ENCODE results near the gene MPP2. TPM values are rescaled to one million over a fixed set of nuclear protein-coding genes. Genes with fewer than 3 reads are reported as not detected.

The MPP2 gene
- total and polyA plus RNA-seq, 4 donors = 12.1 to 43.4 (median 31.2) TPM

DNA sequence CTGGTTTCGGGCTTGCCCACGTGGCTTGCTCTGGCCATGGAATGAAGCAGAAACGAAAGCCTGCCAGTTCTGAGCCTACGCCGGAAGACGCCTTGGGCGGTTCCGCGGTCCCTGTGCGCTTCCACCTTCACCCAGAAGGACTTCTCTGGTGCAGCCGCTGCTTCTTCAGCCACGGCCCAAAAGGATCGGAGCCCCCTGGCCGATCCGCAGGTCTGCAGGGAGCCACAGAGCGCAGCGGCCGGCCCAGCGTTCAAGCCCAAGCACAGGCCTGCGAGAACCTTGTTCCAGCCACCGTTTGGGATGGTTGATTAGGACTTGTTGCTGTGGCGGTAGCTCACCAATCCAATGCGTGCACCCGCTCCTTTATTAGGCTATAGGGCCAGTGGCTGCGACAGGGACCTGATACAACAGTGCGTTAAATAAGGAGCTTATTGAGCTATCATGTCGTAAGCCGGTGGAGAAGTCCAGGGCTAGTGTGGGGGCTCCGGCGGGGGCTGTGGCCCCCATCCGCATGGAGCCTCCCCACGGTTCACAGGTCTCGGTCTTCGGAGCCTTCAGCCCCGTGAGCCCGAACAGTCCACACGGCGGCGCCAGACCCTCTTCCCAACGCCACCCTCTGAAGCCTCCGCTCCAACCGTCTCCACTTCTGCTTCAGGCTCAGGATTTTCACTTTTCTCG lies 10.2 kb upstream of the MPP2 start:
- Histone ChIP-seq H3K27me3 (ENCODE audit: control insufficient read depth, insufficient read depth, low read length) (peaks cover 31% of the 10 kb centered on the region), H3K36me3 (ENCODE audit: control insufficient read depth, insufficient read depth, low read length) (no peaks in the 10 kb centered on the region), H3K9me3 (ENCODE audit: control insufficient read depth, insufficient read depth, low read length) (no peaks in the 10 kb centered on the region), H3K4me3 (ENCODE audit: low read depth, low read length) (no peak overlapping the region), H3K27ac (ENCODE audit: low read depth, low read length) (no peak overlapping the region), H3K4me1 (ENCODE audit: control insufficient read depth, insufficient read depth, low read length) (peaks cover 11% of the 10 kb centered on the region)
- WGBS (ENCODE audit: insufficient coverage) = 17% methylated on average over 42 of the region's 43 CpGs
- peak in 2 of 6 donors; percentile 49 to 66 for DNase-seq (ENCODE audit: low read depth in 4 of 6, low spot score in 6 of 6)

DNA sequence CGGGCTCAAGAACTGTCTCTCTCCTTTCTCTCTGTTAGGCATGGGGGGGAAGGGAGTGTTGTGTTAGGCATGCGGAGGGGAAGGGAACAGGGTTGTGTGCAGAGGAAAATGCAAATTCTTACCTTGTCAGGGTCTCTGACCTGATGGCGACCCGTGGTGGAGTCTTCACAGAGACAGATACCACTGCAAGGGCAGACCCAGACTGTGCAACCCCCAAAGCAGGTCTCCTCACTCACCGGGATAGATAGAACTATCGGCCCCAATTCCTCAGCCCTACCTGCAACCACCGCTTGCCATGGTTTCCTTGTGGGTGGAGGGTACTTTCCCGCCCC lies 9.6 kb upstream of the MPP2 start:
- Histone ChIP-seq H3K9me3 (ENCODE audit: control insufficient read depth, insufficient read depth, low read length) (no peaks in the 10 kb centered on the region), H3K27ac (ENCODE audit: low read depth, low read length) (no peak overlapping the region), H3K4me1 (ENCODE audit: control insufficient read depth, insufficient read depth, low read length) (peaks cover 13% of the 10 kb centered on the region), H3K36me3 (ENCODE audit: control insufficient read depth, insufficient read depth, low read length) (no peaks in the 10 kb centered on the region), H3K4me3 (ENCODE audit: low read depth, low read length) (no peak overlapping the region), H3K27me3 (ENCODE audit: control insufficient read depth, insufficient read depth, low read length) (peaks cover 31% of the 10 kb centered on the region)
- no peak for DNase-seq (ENCODE audit: low read depth in 4 of 6, low spot score in 6 of 6)
- whole genome bisulfite sequencing (ENCODE audit: insufficient coverage) = 55% methylated on average over 5 of the region's 8 CpGs

DNA sequence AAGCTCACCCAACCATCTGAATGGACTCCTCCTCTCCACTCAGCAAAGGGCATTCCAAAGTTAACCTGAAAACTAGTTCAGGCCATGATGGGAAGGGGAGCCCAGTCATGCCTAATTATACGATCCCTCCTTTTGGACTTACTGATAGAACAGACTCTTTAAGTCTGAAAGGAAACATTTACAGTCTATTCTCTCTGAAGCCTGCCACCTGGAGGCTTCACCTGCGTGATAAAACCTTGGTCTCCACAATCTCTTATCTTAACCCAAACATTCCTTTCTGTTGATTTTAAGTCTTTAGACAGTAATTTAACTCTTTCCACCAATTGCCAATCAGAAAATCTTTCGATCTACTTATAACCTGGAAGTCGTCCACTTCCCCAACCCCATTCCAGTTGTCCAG lies 9.0 kb upstream of the MPP2 start:
- Histone ChIP-seq H3K27me3 (ENCODE audit: control insufficient read depth, insufficient read depth, low read length) (peaks cover 31% of the 10 kb centered on the region), H3K4me1 (ENCODE audit: control insufficient read depth, insufficient read depth, low read length) (peaks cover 13% of the 10 kb centered on the region), H3K36me3 (ENCODE audit: control insufficient read depth, insufficient read depth, low read length) (no peaks in the 10 kb centered on the region), H3K4me3 (ENCODE audit: low read depth, low read length) (no peak overlapping the region), H3K9me3 (ENCODE audit: control insufficient read depth, insufficient read depth, low read length) (no peaks in the 10 kb centered on the region), H3K27ac (ENCODE audit: low read depth, low read length) (no peak overlapping the region)
- 85% methylated on average over 4 of the region's 4 CpGs for WGBS (ENCODE audit: insufficient coverage)
- DNase-seq (ENCODE audit: low read depth in 4 of 6, low spot score in 6 of 6) = no peak

DNA sequence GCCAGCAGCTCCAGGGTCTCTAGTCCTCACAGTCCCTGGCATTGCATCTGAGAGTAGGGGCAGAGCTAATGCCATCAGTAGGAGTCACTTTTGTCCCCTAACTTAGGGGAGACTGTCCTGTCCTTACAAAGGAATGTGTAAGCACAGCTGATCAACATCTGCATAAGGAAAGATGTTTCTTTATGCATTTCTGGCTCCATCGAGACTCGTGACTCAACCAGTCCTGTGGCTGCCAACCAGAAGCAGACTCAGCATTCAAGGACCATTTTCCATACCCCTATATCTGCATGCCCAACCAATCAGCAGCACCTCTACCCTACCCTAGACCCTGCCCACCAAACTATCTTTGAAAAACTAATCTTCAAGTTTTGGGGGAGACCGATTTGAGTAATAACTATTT lies 8.2 kb upstream of the MPP2 start:
- H3K27me3 ChIP-seq (ENCODE audit: control insufficient read depth, insufficient read depth, low read length) = peaks cover 31% of the 10 kb centered on the region
- no peak overlapping the region for H3K27ac ChIP-seq (ENCODE audit: low read depth, low read length)
- H3K36me3 ChIP-seq (ENCODE audit: control insufficient read depth, insufficient read depth, low read length) = no peaks in the 10 kb centered on the region
- WGBS (ENCODE audit: insufficient coverage) = 84% methylated on average over 2 of the region's 3 CpGs
- no peak overlapping the region for H3K4me3 ChIP-seq (ENCODE audit: low read depth, low read length)
- DNase-seq (ENCODE audit: low read depth in 4 of 6, low spot score in 6 of 6) = no peak
- peaks cover 13% of the 10 kb centered on the region for H3K4me1 ChIP-seq (ENCODE audit: control insufficient read depth, insufficient read depth, low read length)
- no peaks in the 10 kb centered on the region for H3K9me3 ChIP-seq (ENCODE audit: control insufficient read depth, insufficient read depth, low read length)

DNA sequence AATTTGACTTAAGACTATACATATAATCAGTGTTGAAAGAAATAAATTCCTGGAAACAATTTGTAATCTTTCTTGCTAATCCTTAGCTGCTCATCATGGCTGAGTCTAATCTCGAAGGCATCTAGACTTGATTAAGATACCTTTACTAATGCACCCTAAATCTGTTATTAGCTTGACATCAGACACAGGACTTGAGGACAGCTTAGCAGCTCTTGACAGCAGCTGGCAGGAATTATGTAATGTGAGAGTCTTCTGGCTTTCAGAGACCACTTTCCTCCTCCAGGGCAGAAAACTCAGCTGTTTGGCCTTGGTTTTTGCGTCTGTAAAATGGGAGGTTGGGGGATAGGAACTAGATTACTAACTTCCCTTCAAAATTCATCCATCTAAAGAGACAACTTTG lies 7.1 kb upstream of the MPP2 start:
- DNase-seq (ENCODE audit: low read depth in 4 of 6, low spot score in 6 of 6) = no peak
- H3K36me3 ChIP-seq (ENCODE audit: control insufficient read depth, insufficient read depth, low read length) = no peaks in the 10 kb centered on the region
- peaks cover 13% of the 10 kb centered on the region for H3K4me1 ChIP-seq (ENCODE audit: control insufficient read depth, insufficient read depth, low read length)
- H3K27ac ChIP-seq (ENCODE audit: low read depth, low read length) = no peak overlapping the region
- H3K27me3 ChIP-seq (ENCODE audit: control insufficient read depth, insufficient read depth, low read length) = peaks cover 31% of the 10 kb centered on the region
- H3K4me3 ChIP-seq (ENCODE audit: low read depth, low read length) = no peak overlapping the region
- H3K9me3 ChIP-seq (ENCODE audit: control insufficient read depth, insufficient read depth, low read length) = no peaks in the 10 kb centered on the region
- WGBS (ENCODE audit: insufficient coverage) = no CpG with 5 or more reads among the region's 2 CpGs

DNA sequence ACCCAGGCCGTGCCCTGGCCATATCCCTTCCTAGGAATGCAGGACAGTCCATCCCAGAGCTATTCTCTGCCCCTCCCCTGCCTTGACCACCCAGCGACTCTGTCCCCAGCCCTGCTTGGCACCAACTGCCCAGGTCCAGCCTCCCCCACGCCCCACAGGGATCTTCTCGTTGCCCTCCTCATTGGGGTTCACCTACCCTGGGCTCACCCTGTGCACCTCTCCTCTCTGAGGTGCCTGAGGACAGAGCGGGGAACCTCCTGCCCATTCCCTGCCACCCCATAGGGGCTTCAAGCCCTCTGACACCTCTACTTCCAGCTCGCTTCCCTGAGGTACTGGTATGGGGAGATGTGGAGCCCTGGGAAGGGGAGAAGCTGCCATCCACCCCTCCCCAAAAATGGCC lies 6.2 kb upstream of the MPP2 start:
- Histone ChIP-seq H3K36me3 (ENCODE audit: control insufficient read depth, insufficient read depth, low read length) (no peaks in the 10 kb centered on the region), H3K4me1 (ENCODE audit: control insufficient read depth, insufficient read depth, low read length) (peaks cover 14% of the 10 kb centered on the region), H3K27ac (ENCODE audit: low read depth, low read length) (no peak overlapping the region), H3K9me3 (ENCODE audit: control insufficient read depth, insufficient read depth, low read length) (no peaks in the 10 kb centered on the region), H3K4me3 (ENCODE audit: low read depth, low read length) (no peak overlapping the region), H3K27me3 (ENCODE audit: control insufficient read depth, insufficient read depth, low read length) (peaks cover 25% of the 10 kb centered on the region)
- DNase-seq (ENCODE audit: low read depth in 4 of 6, low spot score in 6 of 6) = no peak
- WGBS (ENCODE audit: insufficient coverage) = 78% methylated on average over 4 of the region's 6 CpGs

DNA sequence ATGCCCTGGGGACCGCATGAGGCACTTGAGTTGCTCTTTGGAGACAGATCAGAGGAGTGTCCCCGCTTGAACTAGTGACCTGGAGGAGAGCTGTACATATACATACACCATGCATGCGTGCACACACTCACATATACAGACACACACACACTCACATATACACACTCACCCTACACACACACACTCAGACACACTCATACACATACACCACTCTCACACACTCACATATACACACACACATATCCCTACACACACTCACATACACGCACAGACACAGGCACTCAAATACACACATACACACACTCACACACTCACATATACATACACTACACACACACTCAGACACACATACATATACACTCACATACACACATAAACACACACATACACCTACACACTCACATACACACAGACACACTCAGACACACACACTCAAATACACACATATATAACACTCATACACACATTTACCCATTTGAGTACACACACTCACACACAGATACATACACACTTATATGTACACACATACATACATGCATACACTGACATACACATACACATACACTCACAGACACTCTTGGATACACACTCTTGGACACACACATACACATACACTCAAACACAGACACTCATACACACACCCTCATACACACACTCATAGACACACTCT lies 5.4 kb upstream of the MPP2 start:
- no peak for DNase-seq (ENCODE audit: low read depth in 4 of 6, low spot score in 6 of 6)
- no peak overlapping the region for H3K4me3 ChIP-seq (ENCODE audit: low read depth, low read length)
- H3K9me3 ChIP-seq (ENCODE audit: control insufficient read depth, insufficient read depth, low read length) = no peaks in the 10 kb centered on the region
- peaks cover 22% of the 10 kb centered on the region for H3K27me3 ChIP-seq (ENCODE audit: control insufficient read depth, insufficient read depth, low read length)
- H3K4me1 ChIP-seq (ENCODE audit: control insufficient read depth, insufficient read depth, low read length) = peaks cover 18% of the 10 kb centered on the region
- H3K36me3 ChIP-seq (ENCODE audit: control insufficient read depth, insufficient read depth, low read length) = no peaks in the 10 kb centered on the region
- H3K27ac ChIP-seq (ENCODE audit: low read depth, low read length) = no peak overlapping the region
- WGBS (ENCODE audit: insufficient coverage) = 69% methylated on average over 4 of the region's 4 CpGs

DNA sequence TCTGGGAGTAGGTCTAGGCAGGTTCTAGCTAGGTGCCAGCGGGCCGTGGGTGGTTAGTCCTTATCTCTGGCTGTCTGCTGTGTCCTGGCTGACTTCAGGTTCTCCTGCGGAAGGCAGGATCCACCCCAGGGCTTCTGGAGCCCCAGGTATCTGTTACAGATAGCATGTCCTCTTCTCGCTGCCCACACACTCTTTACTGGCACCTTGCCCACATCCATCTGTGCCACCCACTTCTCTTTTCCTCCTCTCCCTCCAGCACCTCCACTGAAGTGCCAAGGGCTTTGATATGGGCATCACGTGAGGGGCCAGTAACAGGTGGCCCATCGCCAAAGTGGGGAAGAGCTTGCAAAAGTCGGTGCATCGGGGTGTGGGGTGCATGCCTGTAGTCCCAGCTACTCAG lies 4.6 kb upstream of the MPP2 start:
- Histone ChIP-seq H3K27me3 (ENCODE audit: control insufficient read depth, insufficient read depth, low read length) (peaks cover 14% of the 10 kb centered on the region), H3K36me3 (ENCODE audit: control insufficient read depth, insufficient read depth, low read length) (no peaks in the 10 kb centered on the region), H3K4me1 (ENCODE audit: control insufficient read depth, insufficient read depth, low read length) (peaks cover 19% of the 10 kb centered on the region), H3K4me3 (ENCODE audit: low read depth, low read length) (no peak overlapping the region), H3K9me3 (ENCODE audit: control insufficient read depth, insufficient read depth, low read length) (no peaks in the 10 kb centered on the region), H3K27ac (ENCODE audit: low read depth, low read length) (no peak overlapping the region)
- DNase-seq (ENCODE audit: low read depth in 4 of 6, low spot score in 6 of 6) = no peak
- 58% methylated on average over 8 of the region's 8 CpGs for WGBS (ENCODE audit: insufficient coverage)

DNA sequence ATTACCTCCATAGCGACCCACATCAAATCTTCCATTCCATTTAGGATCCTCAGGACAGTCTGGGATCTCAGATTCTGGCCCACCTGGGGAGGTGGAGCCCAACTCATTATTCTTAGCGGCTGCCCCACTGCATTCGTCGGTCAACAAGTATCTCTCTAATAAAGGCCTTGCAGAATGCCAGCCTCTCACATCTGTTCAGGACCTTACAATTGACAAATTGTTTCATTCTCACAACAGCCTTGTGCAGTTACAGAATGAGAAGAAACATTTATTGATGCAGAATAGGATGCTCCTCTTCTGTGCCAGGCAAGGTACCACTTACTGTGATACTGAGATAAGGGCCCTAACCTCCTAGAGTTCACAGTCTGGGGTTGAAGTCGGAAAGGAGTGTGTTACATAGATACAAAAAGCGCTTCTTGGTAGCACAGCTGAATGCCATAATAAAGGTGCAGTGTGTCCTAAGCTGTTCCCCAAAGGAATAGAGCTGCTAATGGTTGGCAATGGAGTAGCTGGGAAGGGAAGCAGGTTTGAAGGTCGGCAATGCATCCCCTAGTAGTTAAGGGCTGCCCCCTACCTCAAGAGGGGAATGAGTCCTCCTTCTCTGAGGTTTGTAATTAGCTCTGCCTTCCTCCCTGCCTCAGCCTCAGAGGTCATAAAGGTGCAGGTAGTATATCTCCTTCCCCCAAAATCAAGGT lies 2.3 kb upstream of the MPP2 start:
- Histone ChIP-seq H3K9me3 (ENCODE audit: control insufficient read depth, insufficient read depth, low read length) (no peaks in the 10 kb centered on the region), H3K36me3 (ENCODE audit: control insufficient read depth, insufficient read depth, low read length) (no peaks in the 10 kb centered on the region), H3K4me1 (ENCODE audit: control insufficient read depth, insufficient read depth, low read length) (peaks cover 40% of the 10 kb centered on the region), H3K27ac (ENCODE audit: low read depth, low read length) (no peak overlapping the region), H3K27me3 (ENCODE audit: control insufficient read depth, insufficient read depth, low read length) (peaks cover 4% of the 10 kb centered on the region), H3K4me3 (ENCODE audit: low read depth, low read length) (no peak overlapping the region)
- peak in 1 of 6 donors; percentile 11 for DNase-seq (ENCODE audit: low read depth in 4 of 6, low spot score in 6 of 6)
- WGBS (ENCODE audit: insufficient coverage) = 68% methylated on average over 3 of the region's 7 CpGs
